Testis (tissue), 3 donors: ENCODE results near the gene CCDC40. TPM values are rescaled to one million over a fixed set of nuclear protein-coding genes. Genes with fewer than 3 reads are reported as not detected.
A peak's percentile ranks its signal among the peaks of the same experiment; 100 is the strongest.

Experiments used
- DNase-seq: peaks from one replicate; pipeline ENCODE4 v3.0.0-alpha.2; 2019
- H3K27ac ChIP-seq, 2 donors: fragments of 200-600 bp; sonication (generic); one replicate each; pipeline ENCODE4 v1.5.1; 2019
- H3K27me3 ChIP-seq: fragments of 200-600 bp; sonication (generic); one replicate; pipeline ENCODE4 v1.5.1; 2019
- H3K36me3 ChIP-seq: fragments of 200-600 bp; sonication (generic); one replicate; pipeline ENCODE4 v1.5.1; 2017; ENCODE audit warnings: low read depth; ENCODE audit errors: missing control alignments
- H3K4me1 ChIP-seq: fragments of 200-600 bp; sonication (generic); one replicate; pipeline ENCODE4 v1.5.1; 2019
- H3K4me3 ChIP-seq, 2 donors: fragments of 200-600 bp; sonication (generic); one replicate each; pipeline ENCODE4 v1.5.1; 2017 to 2019
- H3K9me3 ChIP-seq: fragments of 200-600 bp; sonication (generic); one replicate; pipeline ENCODE4 v1.5.1; 2017
- POLR2A ChIP-seq: fragments of 450-650 bp; IDR thresholded peaks from one replicate; pipeline ENCODE4 v1.6.1; 2017; ENCODE audit warnings: antibody characterized with exemption, mild to moderate bottlenecking, moderate library complexity
- WGBS, 2 donors: methylation state at CpG; one replicate each; pipeline ENCODE4 v1.1.5; 2018; 5-methylcytosine and 5-hydroxymethylcytosine counted together
- intact Hi-C: fragments of 100-400 bp; cut with DNase I; formaldehyde crosslinking; loops from one replicate; pipeline ENCODE4 v1.15.1; 2023; ENCODE audit warnings: low total_unique reads
- polyA plus RNA-seq: library from polyadenylated mRNA; stranded (reverse); fragments of 350-450 nt; fragmentation: Illumina TruSeq; extraction: RNeasy Lipid Tissue Mini Kit (QIAGEN cat#74804); gene quantifications from one replicate; pipeline ENCODE4 v1.2.3, GENCODE V29; 2014; ENCODE audit warnings: low read depth, low replicate concordance; ENCODE audit not compliant: insufficient read depth
- total RNA-seq, 2 donors: library from RNA; depleted of rRNA; stranded (reverse); fragments of >200 nt; gene quantifications; one replicate each; pipeline ENCODE4 v1.2.3, GENCODE V29; 2016
- TF ChIP-seq, protein P1 (sequence below), 3 experiments: fragments of 450-650 bp in 2 of 3; fragments of 200-600 bp in 1 of 3; sonication (generic) in 1 of 3; IDR thresholded peaks; one replicate each; pipeline ENCODE4 v1.5.1; 2016 to 2019; ENCODE audit warnings: antibody characterized with exemption in 3 of 3, mild to moderate bottlenecking in 2 of 3, moderate library complexity in 1 of 3

CCDC40 gene
- total and polyA plus RNA-seq, 3 donors from 2014 or later = 26.7 to 43.6 (median 38.6) TPM

DNA sequence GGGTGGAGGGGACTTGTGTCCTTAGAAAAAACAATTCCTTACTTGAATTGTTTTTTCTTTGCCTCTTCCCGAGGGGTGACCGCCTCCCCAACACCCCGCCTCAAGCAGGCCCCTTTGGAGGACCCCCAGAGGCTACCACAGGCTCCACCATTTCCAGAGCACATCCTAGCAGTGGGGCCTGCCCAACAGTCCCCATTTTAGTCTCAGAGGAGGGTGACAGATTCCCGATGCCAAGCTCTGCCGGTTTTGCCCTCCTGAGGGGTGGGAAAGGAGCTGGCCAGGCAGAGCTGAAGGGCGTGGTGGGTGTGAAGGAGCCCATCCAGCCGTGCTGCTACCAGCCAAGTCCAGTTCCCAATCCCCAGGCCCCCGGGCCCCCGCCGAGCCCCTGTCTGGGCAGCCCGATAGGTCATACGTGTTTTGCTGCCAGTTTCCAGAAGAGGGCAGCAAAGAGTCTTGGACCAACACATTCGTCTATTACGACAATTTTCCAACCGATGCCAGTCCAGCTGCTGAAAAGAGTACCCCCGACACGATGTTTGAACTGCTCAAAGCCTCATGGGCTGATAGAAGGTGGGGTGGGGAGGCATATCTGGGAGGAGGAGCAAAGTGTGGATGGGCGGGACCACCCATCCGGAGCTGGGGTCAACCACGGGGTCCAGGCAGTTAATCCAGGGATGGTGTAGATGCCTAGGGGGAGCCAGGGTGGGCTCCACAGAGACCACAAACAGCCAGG lies 46.1 kb downstream of the CCDC40 start:
- H3K27ac ChIP-seq = no peak overlapping the region
- intact Hi-C loops = no loop called here
- no peak overlapping the region for H3K4me3 ChIP-seq

DNA sequence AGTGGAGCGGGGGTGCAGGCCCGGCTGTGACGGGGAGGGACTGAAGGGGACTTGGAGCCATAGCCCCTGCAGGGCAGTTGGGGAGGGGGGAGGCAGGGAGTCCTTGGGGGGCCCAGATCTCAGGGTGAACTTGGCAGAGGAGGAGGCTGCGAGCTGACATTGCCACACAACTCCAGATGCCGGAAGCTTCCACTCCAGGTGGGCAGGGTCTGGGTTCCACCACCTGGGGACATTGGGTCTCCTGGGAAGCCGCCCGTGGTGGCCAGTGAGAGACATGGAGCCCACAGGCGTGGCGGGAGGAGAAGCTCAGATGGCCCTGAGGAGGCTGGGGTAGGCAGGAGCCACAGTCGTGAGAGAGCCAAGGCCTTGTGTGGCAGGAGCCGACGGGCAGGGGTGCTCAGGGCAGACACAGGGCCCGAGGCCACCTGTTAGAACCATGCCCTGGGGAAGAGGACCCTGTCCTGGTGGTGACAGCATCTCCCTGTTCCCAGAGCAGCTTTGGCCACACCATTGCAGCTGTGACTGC lies 46.8 kb downstream of the CCDC40 start:
- Histone ChIP-seq H3K9me3 (no peaks in the 10 kb centered on the region), H3K36me3 (no peaks in the 10 kb centered on the region), H3K4me3 (no peak overlapping the region), H3K27me3 (no peaks in the 10 kb centered on the region), H3K4me1 (no peaks in the 10 kb centered on the region), H3K27ac (no peak overlapping the region)
- TF ChIP-seq, protein P1, sequence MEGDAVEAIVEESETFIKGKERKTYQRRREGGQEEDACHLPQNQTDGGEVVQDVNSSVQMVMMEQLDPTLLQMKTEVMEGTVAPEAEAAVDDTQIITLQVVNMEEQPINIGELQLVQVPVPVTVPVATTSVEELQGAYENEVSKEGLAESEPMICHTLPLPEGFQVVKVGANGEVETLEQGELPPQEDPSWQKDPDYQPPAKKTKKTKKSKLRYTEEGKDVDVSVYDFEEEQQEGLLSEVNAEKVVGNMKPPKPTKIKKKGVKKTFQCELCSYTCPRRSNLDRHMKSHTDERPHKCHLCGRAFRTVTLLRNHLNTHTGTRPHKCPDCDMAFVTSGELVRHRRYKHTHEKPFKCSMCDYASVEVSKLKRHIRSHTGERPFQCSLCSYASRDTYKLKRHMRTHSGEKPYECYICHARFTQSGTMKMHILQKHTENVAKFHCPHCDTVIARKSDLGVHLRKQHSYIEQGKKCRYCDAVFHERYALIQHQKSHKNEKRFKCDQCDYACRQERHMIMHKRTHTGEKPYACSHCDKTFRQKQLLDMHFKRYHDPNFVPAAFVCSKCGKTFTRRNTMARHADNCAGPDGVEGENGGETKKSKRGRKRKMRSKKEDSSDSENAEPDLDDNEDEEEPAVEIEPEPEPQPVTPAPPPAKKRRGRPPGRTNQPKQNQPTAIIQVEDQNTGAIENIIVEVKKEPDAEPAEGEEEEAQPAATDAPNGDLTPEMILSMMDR (IDR thresholded peaks at IDR 0.05) = no peak
- no peak for TF ChIP-seq POLR2A
- DNase-seq = no peak
- 83 to 91% methylated on average over 13 of the region's 13 CpGs for WGBS, 2 donors
- intact Hi-C loops = no loop called here

More for the DNA sequence above, 46.1 kb downstream of the CCDC40 start:
- Histone ChIP-seq H3K4me1 (no peaks in the 10 kb centered on the region), H3K27me3 (no peaks in the 10 kb centered on the region), H3K36me3 (no peaks in the 10 kb centered on the region), H3K9me3 (no peaks in the 10 kb centered on the region)
- WGBS, 2 donors = 39 to 54% methylated on average over 15 to 20 of the region's 20 CpGs
- no peak for TF ChIP-seq POLR2A
- TF ChIP-seq, protein P1 (IDR thresholded peaks at IDR 0.05) = peak in 2 of 3 experiments; percentile 42 to 75
- DNase-seq = peak; percentile 80

DNA sequence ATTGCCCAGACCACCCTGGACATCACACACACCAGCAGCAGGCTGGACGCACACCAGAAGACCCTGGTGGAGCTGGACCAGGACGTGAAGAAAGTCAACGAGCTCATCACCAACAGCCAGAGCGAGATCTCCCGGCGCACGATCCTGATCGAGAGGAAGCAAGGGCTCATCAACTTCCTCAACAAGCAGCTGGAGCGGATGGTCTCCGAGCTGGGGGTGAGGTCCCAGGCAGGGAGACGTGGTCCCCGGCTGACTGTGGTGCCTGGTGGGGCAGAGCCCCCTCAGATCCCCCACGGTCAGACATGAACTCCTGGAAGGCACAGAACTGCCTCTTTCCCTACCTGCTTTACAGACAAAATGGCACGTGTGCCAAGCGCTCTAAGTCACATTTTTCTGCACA lies 48.3 kb downstream of the CCDC40 start:
- Histone ChIP-seq H3K27me3 (no peaks in the 10 kb centered on the region), H3K4me1 (no peaks in the 10 kb centered on the region), H3K27ac (no peak overlapping the region), H3K4me3 (no peak overlapping the region), H3K36me3 (no peaks in the 10 kb centered on the region), H3K9me3 (no peaks in the 10 kb centered on the region)
- WGBS, 2 donors = 95% methylated on average over 15 of the region's 15 CpGs
- no peak for DNase-seq
- TF ChIP-seq POLR2A = no peak
- intact Hi-C loops = no loop called here

DNA sequence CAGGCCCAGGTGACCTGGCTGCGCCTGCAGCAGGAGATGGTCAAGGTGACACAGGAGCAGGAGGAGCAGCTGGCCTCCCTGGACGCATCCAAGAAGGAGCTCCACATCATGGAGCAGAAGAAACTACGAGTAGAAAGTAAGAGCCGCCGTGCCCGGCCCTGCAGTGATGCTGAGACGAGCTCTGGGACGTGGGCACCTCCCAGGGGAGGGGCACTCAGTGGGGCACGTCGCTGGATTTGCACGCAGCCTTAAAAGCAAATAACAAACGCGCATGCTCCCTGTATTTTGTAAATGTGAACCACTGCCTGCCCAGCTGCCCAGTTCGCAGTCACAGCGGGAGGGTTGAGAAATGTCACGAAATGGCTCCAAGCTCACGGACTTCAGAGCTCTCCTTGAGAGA lies 49.6 kb downstream of the CCDC40 start:
- no peak for DNase-seq
- no peak overlapping the region for H3K4me3 ChIP-seq
- TF ChIP-seq, protein P1 (IDR thresholded peaks at IDR 0.05) = no peak
- TF ChIP-seq POLR2A = no peak
- no peaks in the 10 kb centered on the region for H3K27me3 ChIP-seq
- no peak overlapping the region for H3K27ac ChIP-seq
- no peaks in the 10 kb centered on the region for H3K36me3 ChIP-seq
- intact Hi-C loops = no loop called here
- H3K4me1 ChIP-seq = no peaks in the 10 kb centered on the region
- WGBS, 2 donors = 93 to 94% methylated on average over 16 to 17 of the region's 17 CpGs
- no peaks in the 10 kb centered on the region for H3K9me3 ChIP-seq

DNA sequence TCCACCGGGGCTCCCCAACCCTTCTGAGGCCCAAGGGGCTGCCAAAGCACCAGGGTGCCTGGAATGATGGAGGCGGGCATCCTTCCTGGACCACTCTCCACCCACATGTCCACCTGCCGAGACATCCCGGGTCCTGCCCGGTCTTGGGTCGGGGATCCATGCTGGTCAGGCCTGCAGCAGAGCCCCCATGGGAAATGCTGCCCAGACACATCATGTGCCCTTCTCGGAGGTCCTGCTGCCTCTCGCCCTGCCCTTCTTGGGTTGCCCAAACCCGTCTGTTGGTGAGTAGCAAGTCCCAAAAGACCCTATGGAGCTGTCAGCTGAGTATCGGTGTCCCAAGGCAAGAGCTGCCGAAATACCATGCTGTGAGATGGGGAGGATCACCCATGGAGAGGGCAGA lies 50.2 kb downstream of the CCDC40 start:
- Histone ChIP-seq H3K27me3 (no peaks in the 10 kb centered on the region), H3K36me3 (no peaks in the 10 kb centered on the region), H3K4me3 (no peak overlapping the region), H3K4me1 (no peaks in the 10 kb centered on the region), H3K9me3 (no peaks in the 10 kb centered on the region), H3K27ac (no peak overlapping the region)
- intact Hi-C loops = no loop called here
- WGBS, 2 donors = 82% methylated on average over 11 of the region's 11 CpGs; no CpG with 5 or more reads in 1 of the 2 donors
- DNase-seq = no peak
- TF ChIP-seq, protein P1 (IDR thresholded peaks at IDR 0.05) = no peak
- TF ChIP-seq POLR2A = no peak
